Large intestine (tissue), 3 donors: ENCODE results near the gene NLRP1. TPM values are rescaled to one million over a fixed set of nuclear protein-coding genes. Genes with fewer than 3 reads are reported as not detected.

Experiments used
- DNase-seq, 2 donors: peaks; one replicate each; pipeline versions ENCODE4 v3.0.0 to v3.0.0-alpha.2; 2013
- H3K27ac ChIP-seq: one replicate; pipeline ENCODE4 v1.5.1; 2013; ENCODE audit warnings: low read length
- H3K27me3 ChIP-seq: 2 replicates; pipeline ENCODE4 v1.6.1; 2013; ENCODE audit warnings: low read length; ENCODE audit not compliant: control insufficient read depth, insufficient read depth
- H3K36me3 ChIP-seq: 2 replicates; pipeline ENCODE4 v1.6.1; 2013; ENCODE audit warnings: low read length; ENCODE audit not compliant: control insufficient read depth, insufficient read depth
- H3K4me1 ChIP-seq: one replicate; pipeline ENCODE4 v1.6.1; 2013; ENCODE audit warnings: low read length; ENCODE audit not compliant: control insufficient read depth, insufficient read depth
- H3K4me3 ChIP-seq: one replicate; pipeline ENCODE4 v1.5.1; 2013; ENCODE audit warnings: low read length
- H3K9me3 ChIP-seq: one replicate; pipeline ENCODE4 v1.6.1; 2013; ENCODE audit warnings: mild to moderate bottlenecking, low read depth, low read length, moderate library complexity; ENCODE audit not compliant: control insufficient read depth
- WGBS: methylation state at CpG from one replicate; pipeline ENCODE4 v1.1.5; 2013; ENCODE audit warnings: low lambda C conversion rate; ENCODE audit not compliant: insufficient coverage; 5-methylcytosine and 5-hydroxymethylcytosine counted together
- polyA plus RNA-seq: library from polyadenylated mRNA; unstranded; fragments of 120-200 nt; gene quantifications from one replicate; pipeline ENCODE4 v1.2.1, GENCODE V29; 2013

The NLRP1 gene
- polyA plus RNA-seq, 1 donor, result 29.1 TPM

DNA sequence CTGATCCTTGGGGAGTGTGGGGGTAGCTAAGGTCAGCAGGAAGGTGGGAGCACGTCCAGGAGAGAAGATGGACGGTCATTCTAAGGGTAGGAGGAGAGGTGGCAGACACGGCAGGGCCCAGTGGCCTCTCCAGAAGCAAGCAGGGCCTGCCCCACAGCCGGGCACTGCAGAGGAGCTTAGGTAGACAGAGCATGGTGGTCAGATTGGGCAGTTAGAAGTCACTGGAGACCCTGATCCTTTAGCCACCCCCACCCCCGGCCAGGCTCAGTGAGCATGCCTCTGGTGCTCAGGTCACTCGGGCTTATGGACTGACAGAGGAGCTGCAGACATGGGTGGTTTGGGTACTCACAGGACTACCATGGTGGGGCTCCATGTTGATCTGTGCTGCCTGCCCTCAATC is 26.3 kb downstream of the NLRP1 start:
- no peaks in the 10 kb centered on the region for H3K27me3 ChIP-seq
- H3K27ac ChIP-seq, result no peak overlapping the region
- WGBS, result no CpG with 5 or more reads among the region's 6 CpGs
- no peaks in the 10 kb centered on the region for H3K4me1 ChIP-seq
- DNase-seq, result no peak
- H3K36me3 ChIP-seq, result no peaks in the 10 kb centered on the region
- H3K9me3 ChIP-seq, result no peaks in the 10 kb centered on the region
- H3K4me3 ChIP-seq, result no peak overlapping the region

DNA sequence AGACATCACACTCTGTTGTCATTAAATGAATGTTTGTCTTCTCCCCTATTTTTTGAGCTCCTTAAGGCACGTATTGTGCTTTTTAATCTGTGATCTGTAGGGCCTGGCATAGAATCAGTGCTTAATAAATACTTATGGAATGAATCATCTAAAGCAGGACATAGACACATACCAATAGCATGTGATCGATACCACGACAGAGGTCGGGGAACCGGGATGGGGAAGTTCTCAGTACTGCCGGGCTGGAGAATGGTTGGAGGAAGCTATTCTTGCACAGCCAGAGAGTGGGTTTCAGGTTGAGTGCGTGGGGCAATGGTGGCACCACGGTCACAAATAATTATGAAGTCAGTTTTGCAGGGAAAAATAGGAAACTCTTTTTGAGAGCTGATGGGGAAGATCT is 26.8 kb downstream of the NLRP1 start:
- DNase-seq, result no peak
- Histone ChIP-seq H3K4me3 (no peak overlapping the region), H3K27ac (no peak overlapping the region), H3K36me3 (no peaks in the 10 kb centered on the region), H3K4me1 (no peaks in the 10 kb centered on the region), H3K9me3 (no peaks in the 10 kb centered on the region), H3K27me3 (no peaks in the 10 kb centered on the region)
- WGBS, result 83% methylated on average over 4 of the region's 8 CpGs

DNA sequence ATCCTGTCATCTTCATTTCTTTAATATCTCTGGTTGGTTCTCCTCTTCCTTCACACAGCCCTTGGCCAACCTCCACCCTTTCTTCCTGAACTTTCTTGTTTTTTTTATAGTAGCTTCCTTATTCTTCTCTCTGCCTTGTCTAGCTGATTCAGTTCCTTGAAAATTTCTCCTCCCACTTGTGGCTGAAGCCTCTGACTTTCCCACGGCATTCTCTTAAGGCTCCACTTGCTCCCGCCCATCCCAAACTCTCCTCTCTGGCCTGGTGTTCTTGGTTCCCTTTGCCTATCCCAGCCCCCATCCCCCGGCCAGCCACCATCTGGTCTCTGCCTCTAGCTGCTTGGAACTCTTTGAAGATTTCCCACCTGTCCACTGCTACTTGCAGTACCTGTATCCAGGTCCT is 29.1 kb downstream of the NLRP1 start:
- no CpG with 5 or more reads among the region's 3 CpGs for WGBS
- H3K36me3 ChIP-seq, result no peaks in the 10 kb centered on the region
- H3K27ac ChIP-seq, result no peak overlapping the region
- DNase-seq, result no peak
- H3K9me3 ChIP-seq, result no peaks in the 10 kb centered on the region
- no peaks in the 10 kb centered on the region for H3K27me3 ChIP-seq
- H3K4me3 ChIP-seq, result no peak overlapping the region
- H3K4me1 ChIP-seq, result no peaks in the 10 kb centered on the region

DNA sequence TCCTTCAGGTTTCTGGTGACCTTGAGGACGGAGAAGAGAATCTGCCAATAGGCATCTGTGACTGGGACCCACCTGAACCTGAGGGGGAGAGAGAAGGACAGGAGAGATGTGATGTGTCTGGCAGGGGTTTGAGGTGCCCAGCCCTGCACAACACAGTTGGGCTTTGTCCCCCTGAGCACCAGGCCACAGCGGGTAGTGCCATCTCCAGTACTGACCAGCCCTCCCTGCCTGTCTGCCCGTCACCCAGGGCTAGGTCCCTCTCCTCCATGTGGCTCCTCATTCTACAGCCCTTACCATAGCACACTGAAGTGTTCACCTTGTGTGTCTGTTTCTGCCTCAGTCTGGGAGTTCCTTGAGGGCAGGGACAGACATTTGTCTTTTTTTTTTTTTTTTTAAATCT is 30.8 kb downstream of the NLRP1 start:
- H3K27me3 ChIP-seq, result no peaks in the 10 kb centered on the region
- no peak overlapping the region for H3K4me3 ChIP-seq
- WGBS, result no CpG with 5 or more reads among the region's 3 CpGs
- H3K4me1 ChIP-seq, result no peaks in the 10 kb centered on the region
- no peaks in the 10 kb centered on the region for H3K36me3 ChIP-seq
- DNase-seq, result no peak
- H3K27ac ChIP-seq, result no peak overlapping the region
- H3K9me3 ChIP-seq, result no peaks in the 10 kb centered on the region

DNA sequence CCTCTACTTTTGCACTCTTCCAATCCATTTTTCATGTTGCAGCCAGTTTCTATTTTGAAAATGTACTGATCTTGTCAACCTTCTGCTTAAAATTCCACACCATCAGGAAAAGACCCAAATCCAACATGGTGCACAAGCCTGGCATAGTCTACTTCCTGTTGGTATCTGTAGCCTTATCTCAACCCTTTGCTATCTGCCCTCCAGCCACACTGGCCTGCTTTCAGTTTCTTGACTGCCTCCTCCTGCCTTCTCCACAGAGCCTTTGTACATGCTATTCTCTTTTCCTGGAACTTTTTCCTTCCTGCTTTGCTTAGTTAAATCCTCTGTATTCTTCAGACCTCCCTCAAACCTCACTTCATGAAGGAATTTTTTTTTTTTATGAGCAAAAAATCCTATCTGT is 31.5 kb downstream of the NLRP1 start:
- Histone ChIP-seq H3K27ac (no peak overlapping the region), H3K9me3 (no peaks in the 10 kb centered on the region), H3K36me3 (no peaks in the 10 kb centered on the region), H3K27me3 (no peaks in the 10 kb centered on the region), H3K4me3 (no peak overlapping the region), H3K4me1 (no peaks in the 10 kb centered on the region)
- DNase-seq, result no peak

DNA sequence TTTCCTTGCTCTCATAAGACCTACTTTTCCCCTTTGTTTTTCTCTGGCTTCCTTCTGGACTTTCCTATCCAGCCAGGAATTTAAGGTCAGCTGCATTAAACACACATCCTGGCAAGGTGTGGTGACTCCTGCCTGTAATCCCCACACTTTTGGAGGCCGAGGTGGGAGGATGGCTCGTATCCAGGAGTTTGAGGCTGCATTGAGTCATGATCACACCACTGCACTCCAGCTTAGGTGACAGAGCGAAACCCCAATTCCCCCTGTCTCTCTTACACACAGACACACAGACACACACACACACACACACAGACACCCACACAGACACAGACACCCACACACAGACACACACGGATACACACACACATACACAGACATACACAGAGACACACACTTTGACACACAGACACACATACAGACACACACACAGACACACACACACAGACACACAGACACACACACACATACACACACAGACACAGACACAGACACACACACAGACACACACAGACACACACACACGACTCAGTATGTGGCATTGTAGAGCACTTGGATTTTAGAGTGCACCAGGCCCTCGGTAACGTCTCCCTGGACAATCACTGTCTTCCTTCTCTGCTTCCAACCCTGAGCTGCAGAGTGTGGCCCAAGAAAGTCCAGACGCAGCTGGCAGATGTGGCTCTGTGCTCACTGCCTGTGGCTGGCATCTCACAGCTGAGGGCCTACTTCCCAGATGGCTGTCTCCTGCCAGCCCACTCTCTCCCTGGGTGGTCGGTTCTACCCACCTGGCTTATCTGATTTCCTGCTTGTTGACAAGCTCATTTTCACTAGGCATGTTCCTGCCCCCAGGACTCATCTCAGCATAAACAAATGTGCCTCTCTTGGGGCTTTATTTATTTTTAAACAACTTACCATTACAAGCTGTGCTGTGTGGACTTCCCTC is 39.0 kb downstream of the NLRP1 start:
- Histone ChIP-seq H3K27me3 (no peaks in the 10 kb centered on the region), H3K36me3 (no peaks in the 10 kb centered on the region), H3K9me3 (no peaks in the 10 kb centered on the region), H3K4me3 (no peak overlapping the region), H3K27ac (no peak overlapping the region), H3K4me1 (no peaks in the 10 kb centered on the region)
- WGBS, result no CpG with 5 or more reads among the region's 9 CpGs
- DNase-seq, result no peak

DNA sequence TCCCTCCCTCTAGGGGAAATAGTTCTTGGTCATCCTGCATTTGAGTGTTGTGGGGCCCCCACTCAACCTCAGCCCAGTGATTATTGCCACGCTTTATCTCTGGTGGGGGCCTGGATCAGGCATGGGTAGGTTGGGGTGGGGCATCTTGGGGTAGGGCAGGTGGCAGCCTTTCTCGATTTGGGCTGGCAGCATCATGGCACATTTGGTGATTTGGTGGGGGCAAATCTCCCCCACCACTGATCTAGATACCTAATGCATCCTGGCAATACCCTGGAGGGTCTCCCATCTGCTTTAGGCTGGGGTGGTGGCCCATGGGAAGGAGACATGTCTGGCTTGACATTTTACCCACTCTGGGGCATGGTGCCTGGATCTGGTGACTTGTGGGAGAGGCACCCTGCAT is 40.2 kb downstream of the NLRP1 start:
- Histone ChIP-seq H3K9me3 (no peaks in the 10 kb centered on the region), H3K36me3 (no peaks in the 10 kb centered on the region), H3K27me3 (no peaks in the 10 kb centered on the region), H3K4me3 (no peak overlapping the region), H3K27ac (no peak overlapping the region), H3K4me1 (no peaks in the 10 kb centered on the region)
- no peak for DNase-seq
- no CpG with 5 or more reads among the region's 2 CpGs for WGBS

DNA sequence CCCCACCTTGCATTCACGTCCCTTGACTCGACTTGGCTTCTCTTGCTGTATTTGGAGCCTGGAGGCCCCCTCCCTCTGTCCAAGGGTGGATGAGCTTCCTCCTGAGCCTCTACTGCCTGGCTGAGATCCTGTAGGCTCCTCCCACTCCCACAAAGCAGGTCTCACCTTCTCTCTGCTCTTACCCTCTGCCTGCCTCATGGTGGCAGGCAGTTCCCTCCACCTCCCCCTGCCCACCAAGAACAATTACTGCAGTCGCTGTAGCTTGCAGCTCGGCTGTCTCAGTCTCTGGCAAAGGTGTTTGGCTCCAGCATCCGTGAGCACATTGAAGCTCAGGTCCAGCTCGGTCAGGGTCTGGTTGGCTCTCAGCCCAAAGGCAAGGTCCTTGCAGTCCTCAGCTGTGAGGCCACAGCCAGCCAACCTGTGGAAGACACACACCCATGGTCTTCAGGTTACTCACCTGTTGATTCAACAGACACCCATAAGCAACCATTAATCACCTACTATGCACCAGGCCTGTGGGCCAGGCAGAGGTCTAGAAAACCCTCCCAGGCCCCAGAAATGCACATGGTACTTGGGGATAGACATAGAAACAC is 42.6 kb downstream of the NLRP1 start:
- Histone ChIP-seq H3K4me3 (no peak overlapping the region), H3K27me3 (no peaks in the 10 kb centered on the region), H3K36me3 (no peaks in the 10 kb centered on the region), H3K27ac (no peak overlapping the region), H3K4me1 (no peaks in the 10 kb centered on the region), H3K9me3 (no peaks in the 10 kb centered on the region)
- WGBS, result 65% methylated on average over 2 of the region's 6 CpGs
- no peak for DNase-seq

DNA sequence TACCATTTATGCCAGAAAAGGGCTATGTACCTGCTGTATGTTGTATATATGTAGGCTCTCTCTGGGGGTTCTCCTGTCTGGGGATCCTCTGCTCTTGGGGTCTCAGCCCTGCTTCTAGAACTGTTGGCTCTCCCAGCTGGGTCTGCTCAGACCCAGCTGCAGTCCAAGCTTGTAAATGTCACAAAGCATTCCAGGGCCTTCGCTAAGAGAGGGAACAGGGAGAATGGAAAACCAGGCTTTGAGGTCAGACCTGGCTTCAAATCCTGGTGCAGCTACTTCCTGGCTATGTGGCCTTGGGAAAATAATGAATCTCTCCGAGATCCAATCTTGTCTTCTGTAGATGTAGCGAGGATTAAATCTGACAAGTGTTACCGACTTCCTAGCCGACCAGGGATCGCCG is 44.0 kb downstream of the NLRP1 start:
- Histone ChIP-seq H3K27me3 (no peaks in the 10 kb centered on the region), H3K9me3 (no peaks in the 10 kb centered on the region), H3K27ac (no peak overlapping the region), H3K4me1 (no peaks in the 10 kb centered on the region), H3K36me3 (no peaks in the 10 kb centered on the region), H3K4me3 (no peak overlapping the region)
- no peak for DNase-seq
- no CpG with 5 or more reads among the region's 7 CpGs for WGBS

DNA sequence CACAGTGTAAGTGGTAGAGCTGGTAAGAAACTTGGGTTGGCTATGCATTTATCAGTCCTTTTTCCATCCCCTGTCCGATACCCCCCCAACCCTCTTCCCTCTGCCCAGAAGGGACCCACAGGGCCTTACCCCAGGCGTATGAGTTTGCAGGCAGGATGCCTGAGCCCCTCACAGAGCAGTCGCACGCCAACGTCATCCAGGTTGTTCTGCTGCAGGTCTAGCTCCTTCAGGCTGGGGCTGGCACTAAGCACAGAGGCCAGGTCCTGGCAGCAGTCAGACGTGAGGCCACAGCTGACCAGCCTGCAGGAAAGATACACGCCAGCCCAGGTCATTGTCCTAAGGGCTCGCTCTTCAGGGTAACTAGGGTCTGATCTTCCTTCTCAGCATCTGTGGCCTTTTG is 45.0 kb downstream of the NLRP1 start:
- Histone ChIP-seq H3K4me3 (no peak overlapping the region), H3K27me3 (no peaks in the 10 kb centered on the region), H3K4me1 (no peaks in the 10 kb centered on the region), H3K36me3 (no peaks in the 10 kb centered on the region), H3K9me3 (no peaks in the 10 kb centered on the region), H3K27ac (no peak overlapping the region)
- WGBS, result no CpG with 5 or more reads among the region's 8 CpGs
- no peak for DNase-seq
